ENCODE data around the gene MESP2.
"Not testable (repeated sequence)": the region's sequence is repeated elsewhere in the genome, so short reads cannot be mapped to it uniquely, and the experiment has no call there.

Gene MESP2

GRCh38 chr15:89781891-89782618, 5.9 kb downstream of the MESP2 start:
- no peak for DNase-seq

GRCh38 chr15:89782619-89782950, 6.5 kb downstream of the MESP2 start:
- not testable (repeated sequence) for DNase-seq

- DNase-seq, result peak; percentile 80
Observed at GRCh38 chr15:89783111-89783860, 7.2 kb downstream of the MESP2 start.

- DNase-seq, result no peak
Observed at GRCh38 chr15:89783861-89784685, 7.9 kb downstream of the MESP2 start.

GRCh38 chr15:89784686-89784960, 8.5 kb downstream of the MESP2 start:
- no peak for DNase-seq

GRCh38 chr15:89785064-89785773, 9.1 kb downstream of the MESP2 start:
- no peak for DNase-seq

GRCh38 chr15:89785774-89786140, 9.6 kb downstream of the MESP2 start:
- no peak for DNase-seq

- no peak for DNase-seq
Observed at GRCh38 chr15:89787944-89788343, 11.8 kb downstream of the MESP2 start.

- not testable (repeated sequence) for DNase-seq
Observed at GRCh38 chr15:89788585-89788984, 12.5 kb downstream of the MESP2 start.

GRCh38 chr15:89790206-89790605, 14.1 kb downstream of the MESP2 start:
- DNase-seq, result no peak

- DNase-seq, result no peak
Observed at GRCh38 chr15:89790661-89791060, 14.5 kb downstream of the MESP2 start.

GRCh38 chr15:89792106-89792805, 16.1 kb downstream of the MESP2 start:
- DNase-seq, result no peak

- DNase-seq, result no peak
Observed at GRCh38 chr15:89794627-89795241, 18.6 kb downstream of the MESP2 start.

- DNase-seq, result no peak
Observed at GRCh38 chr15:89795996-89796395, 19.9 kb downstream of the MESP2 start.

- no peak for DNase-seq
Observed at GRCh38 chr15:89797678-89798201, 21.6 kb downstream of the MESP2 start.

- no peak for DNase-seq
Observed at GRCh38 chr15:89799011-89799911, 23.1 kb downstream of the MESP2 start.

- no peak for DNase-seq
Observed at GRCh38 chr15:89799918-89800498, 23.9 kb downstream of the MESP2 start.

GRCh38 chr15:89801471-89802195, 25.5 kb downstream of the MESP2 start:
- no peak for DNase-seq

- no peak for DNase-seq
Observed at GRCh38 chr15:89802231-89802928, 26.2 kb downstream of the MESP2 start.
